ENCODE data around the gene ABCG2.

DNA sequence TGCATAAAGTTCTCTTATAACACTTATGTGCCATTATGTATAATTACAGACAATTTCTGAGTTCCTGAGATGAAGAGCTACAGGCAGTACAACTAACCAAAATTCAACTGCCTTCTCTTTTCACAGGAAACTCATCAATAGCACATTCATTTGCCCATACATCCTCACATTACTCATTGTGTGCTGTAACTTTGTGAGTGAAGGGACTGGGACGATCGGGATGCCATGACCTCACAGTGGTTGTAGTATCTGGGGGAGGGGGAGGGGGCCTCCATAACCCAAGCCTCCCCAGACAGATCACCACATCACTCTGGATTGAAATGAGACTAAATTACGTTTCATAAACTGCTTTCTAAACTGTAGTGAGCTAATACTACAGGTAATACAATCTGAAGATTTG lies 60.7 kb downstream of the ABCG2 start:
- TF ChIP-seq, protein P1, sequence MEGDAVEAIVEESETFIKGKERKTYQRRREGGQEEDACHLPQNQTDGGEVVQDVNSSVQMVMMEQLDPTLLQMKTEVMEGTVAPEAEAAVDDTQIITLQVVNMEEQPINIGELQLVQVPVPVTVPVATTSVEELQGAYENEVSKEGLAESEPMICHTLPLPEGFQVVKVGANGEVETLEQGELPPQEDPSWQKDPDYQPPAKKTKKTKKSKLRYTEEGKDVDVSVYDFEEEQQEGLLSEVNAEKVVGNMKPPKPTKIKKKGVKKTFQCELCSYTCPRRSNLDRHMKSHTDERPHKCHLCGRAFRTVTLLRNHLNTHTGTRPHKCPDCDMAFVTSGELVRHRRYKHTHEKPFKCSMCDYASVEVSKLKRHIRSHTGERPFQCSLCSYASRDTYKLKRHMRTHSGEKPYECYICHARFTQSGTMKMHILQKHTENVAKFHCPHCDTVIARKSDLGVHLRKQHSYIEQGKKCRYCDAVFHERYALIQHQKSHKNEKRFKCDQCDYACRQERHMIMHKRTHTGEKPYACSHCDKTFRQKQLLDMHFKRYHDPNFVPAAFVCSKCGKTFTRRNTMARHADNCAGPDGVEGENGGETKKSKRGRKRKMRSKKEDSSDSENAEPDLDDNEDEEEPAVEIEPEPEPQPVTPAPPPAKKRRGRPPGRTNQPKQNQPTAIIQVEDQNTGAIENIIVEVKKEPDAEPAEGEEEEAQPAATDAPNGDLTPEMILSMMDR (conservative IDR thresholded peaks at IDR 0.05; ENCODE audit: low read length), result no peak
- TF ChIP-seq EZH2phosphoT487 (IDR thresholded peaks at IDR 0.05; ENCODE audit: borderline replicate concordance), result no peak

Data from Loucy (cell line).